ENCODE measurements around the gene NAT16. TPM values are rescaled to one million over a fixed set of nuclear protein-coding genes. Genes with fewer than 3 reads are reported as not detected.
A peak's percentile ranks its signal among the peaks of the same experiment; 100 is the strongest.

Gene NAT16
- total and polyA plus RNA-seq, 9 of the 15 experiments (the other 6 are each of a cell fraction or from before 2014, with no cell fraction given): 0.04 TPM; not detected in 8

GRCh38 chr7:101216001-101216859, 36.1 kb upstream of the NAT16 start (continued):
- TF ChIP-seq ZBTB7A (IDR thresholded peaks at IDR 0.05; ENCODE audit: borderline replicate concordance, control insufficient read depth, low read depth, low read length) (peak; percentile 52; the same call in 1 of the 2 replicates), FOXP1 (CRISPR knock-in tag; IDR thresholded peaks at IDR 0.05) (no peak), SIN3A (IDR thresholded peaks at IDR 0.05; ENCODE audit: borderline replicate concordance in 2 of 2, control insufficient read depth in 1 of 2, low read depth in 2 of 2, low read length in 2 of 2) (peak in 1 of 2 experiments; percentile 69; a peak in 1 of 4 replicates), ZNF644 (tag; IDR thresholded peaks at IDR 0.05; ENCODE audit: low read depth) (0 out of 2 replicates have a peak, but pooled peaks have one; percentile 29)

DNA sequence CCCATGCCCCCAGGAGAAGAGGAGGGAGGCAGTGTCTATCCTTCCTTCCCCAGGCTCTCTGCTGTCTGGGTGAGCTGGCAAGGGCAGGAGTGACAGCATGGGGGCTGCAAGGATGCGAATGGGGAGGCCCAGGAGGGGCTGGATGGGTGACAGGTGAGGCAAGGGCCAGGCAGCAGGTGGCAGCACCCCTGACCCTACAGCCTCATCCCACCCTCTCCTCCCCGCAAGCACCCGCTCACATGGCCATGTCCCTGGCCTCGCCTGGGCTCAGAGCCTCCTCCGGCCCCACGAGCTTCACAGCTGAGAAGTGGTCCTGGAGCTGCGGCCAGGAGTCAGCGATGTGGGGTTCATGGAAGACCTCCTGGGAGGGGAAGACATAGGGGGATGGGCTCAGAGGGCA, 31.9 kb upstream of the NAT16 start:
- Histone ChIP-seq H3K27me3 (ENCODE audit: control insufficient read depth in 2 of 2, insufficient read depth in 2 of 2, low read length in 2 of 2) (no peaks in the 10 kb centered on the region), H4K20me1 (replicated peaks; ENCODE audit: control insufficient read depth, insufficient read depth, low read length) (no peaks in the 10 kb centered on the region), H2AFZ (ENCODE audit: low read depth, low read length) (no peak overlapping the region), H3K9me3 (replicated peaks; ENCODE audit: control insufficient read depth, insufficient read depth, low read depth, low read length) (no peaks in the 10 kb centered on the region), H3K4me2 (ENCODE audit: insufficient read depth, low read length) (no peak overlapping the region), H3K36me3 (ENCODE audit: control insufficient read depth, insufficient read depth, low read length) (peaks cover 73% of the 10 kb centered on the region; the same call in 2 of the 3 replicates), H3K79me2 (ENCODE audit: control insufficient read depth, insufficient read depth, low read length) (peaks cover 14% of the 10 kb centered on the region), H3K9ac (ENCODE audit: insufficient read depth in 1 of 2, low read depth in 2 of 2, low read length in 2 of 2) (no peak overlapping the region; a peak in 1 of 4 replicates), H3K4me1 (replicated peaks in 1 of 2; ENCODE audit: control insufficient read depth in 2 of 2, insufficient read depth in 2 of 2, low read length in 2 of 2) (peaks cover 10 to 37% of the 10 kb centered on the region in 2 experiments), H3K4me3 (no peak overlapping the region), H3K9me1 (ENCODE audit: control insufficient read depth, insufficient read depth, low read length) (no peaks in the 10 kb centered on the region), H3K27ac (ENCODE audit: extremely low read depth, low read depth, low read length) (no peak overlapping the region)
- ChIA-PET POLR2A (no interaction called here), CTCF (ENCODE audit: low intra/inter-chr PET ratio) (no interaction called here)
- 96% methylated on average over 4 of the region's 8 CpGs for WGBS (ENCODE audit: insufficient coverage, low coverage, missing lambda C conversion rate)
- no TSS peak for BruUV-seq (replicated peaks)
- in situ Hi-C loops (cut with MboI): no loop called here
- FAIRE-seq (no peak), ATAC-seq (no peak), DNase-seq (ENCODE audit: extremely low read depth in 1 of 4, low spot score in 3 of 4) (no peak)
- intact Hi-C loops (cut with micrococcal nuclease): no loop called here
- TF ChIP-seq SLC30A9 (CRISPR knock-in tag; IDR thresholded peaks at IDR 0.05) (no peak), BMI1 (IDR thresholded peaks at IDR 0.05; ENCODE audit: low read length) (no peak), FOXP4 (CRISPR knock-in tag; IDR thresholded peaks at IDR 0.05; ENCODE audit: borderline replicate concordance) (no peak), MIER1 (IDR thresholded peaks at IDR 0.05; ENCODE audit: low read depth) (no peak), PHF20 (IDR thresholded peaks at IDR 0.05; ENCODE audit: partially characterized antibody) (no peak), PRDM10 (IDR thresholded peaks at IDR 0.05; ENCODE audit: partially characterized antibody) (no peak), RFX5 (IDR thresholded peaks at IDR 0.05; ENCODE audit: low read depth, low read length) (no peak)
- TF ChIP-seq, protein P1, sequence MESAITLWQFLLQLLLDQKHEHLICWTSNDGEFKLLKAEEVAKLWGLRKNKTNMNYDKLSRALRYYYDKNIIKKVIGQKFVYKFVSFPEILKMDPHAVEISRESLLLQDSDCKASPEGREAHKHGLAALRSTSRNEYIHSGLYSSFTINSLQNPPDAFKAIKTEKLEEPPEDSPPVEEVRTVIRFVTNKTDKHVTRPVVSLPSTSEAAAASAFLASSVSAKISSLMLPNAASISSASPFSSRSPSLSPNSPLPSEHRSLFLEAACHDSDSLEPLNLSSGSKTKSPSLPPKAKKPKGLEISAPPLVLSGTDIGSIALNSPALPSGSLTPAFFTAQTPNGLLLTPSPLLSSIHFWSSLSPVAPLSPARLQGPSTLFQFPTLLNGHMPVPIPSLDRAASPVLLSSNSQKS (CRISPR knock-in tag; IDR thresholded peaks at IDR 0.05): no peak
